ENCODE measurements around the gene GOPC. TPM values are rescaled to one million over a fixed set of nuclear protein-coding genes. Genes with fewer than 3 reads are reported as not detected.

GOPC gene
- total and polyA plus RNA-seq, 2 of the 13 experiments (the other 11 are each of a cell fraction or from before 2014, with no cell fraction given): 20.9 to 41.5 TPM

DNA sequence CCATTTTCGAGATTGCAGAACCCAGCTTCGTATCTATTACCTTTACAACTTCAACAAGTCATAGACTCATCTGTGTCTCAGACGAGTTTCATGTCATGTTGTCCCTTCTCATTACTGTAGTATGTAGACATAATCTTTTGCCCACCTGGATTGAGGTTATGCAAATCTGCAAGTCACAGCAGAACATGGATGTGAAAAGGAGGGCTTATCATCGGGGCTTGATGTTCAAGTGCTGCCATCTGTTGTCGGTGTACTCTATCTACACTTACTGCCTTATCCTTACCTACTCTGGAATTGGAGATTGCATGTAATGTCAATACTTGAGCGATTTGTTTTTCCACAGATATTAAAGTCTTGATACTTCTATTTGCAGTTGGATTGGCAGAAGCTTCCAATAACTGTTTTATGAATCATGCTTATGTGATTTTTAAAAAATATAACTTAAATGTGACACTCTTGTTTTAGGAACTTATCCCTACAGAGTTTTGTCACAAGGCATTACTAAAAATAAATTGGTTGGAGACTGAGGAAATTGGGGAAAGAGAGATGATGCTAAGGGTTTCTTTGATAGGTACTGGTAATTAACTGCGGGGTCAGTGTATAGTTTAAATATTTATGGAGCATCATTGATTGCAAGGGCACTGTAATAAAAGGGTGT is 3.0 kb upstream of the GOPC start (continued):
- TF ChIP-seq, protein P1, sequence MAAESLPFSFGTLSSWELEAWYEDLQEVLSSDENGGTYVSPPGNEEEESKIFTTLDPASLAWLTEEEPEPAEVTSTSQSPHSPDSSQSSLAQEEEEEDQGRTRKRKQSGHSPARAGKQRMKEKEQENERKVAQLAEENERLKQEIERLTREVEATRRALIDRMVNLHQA (CRISPR knock-in tag; IDR thresholded peaks at IDR 0.05): no peak
- TF ChIP-seq HMGA1 (CRISPR knock-in tag; conservative IDR thresholded peaks at IDR 0.05) (no peak), GPN1 (CRISPR knock-in tag; IDR thresholded peaks at IDR 0.05; ENCODE audit: borderline replicate concordance) (no peak), ZFP1 (CRISPR knock-in tag; IDR thresholded peaks at IDR 0.05) (0 out of 2 replicates have a peak, but pooled peaks have one; percentile 22), ZFP37 (CRISPR knock-in tag; IDR thresholded peaks at IDR 0.05; ENCODE audit: borderline replicate concordance) (no peak), GLI4 (CRISPR knock-in tag; IDR thresholded peaks at IDR 0.05; ENCODE audit: borderline replicate concordance) (no peak), ELF1 (CRISPR knock-in tag; IDR thresholded peaks at IDR 0.05) (no peak), ZNF280B (CRISPR knock-in tag; IDR thresholded peaks at IDR 0.05; ENCODE audit: borderline replicate concordance) (no peak), ARID5B (CRISPR knock-in tag; IDR thresholded peaks at IDR 0.05) (0 out of 2 replicates have a peak, but pooled peaks have one; percentile 19), BRCA1 (CRISPR knock-in tag; IDR thresholded peaks at IDR 0.05) (0 out of 2 replicates have a peak, but pooled peaks have one; percentile 47), TEAD3 (CRISPR knock-in tag; optimal IDR thresholded peaks at IDR 0.05; ENCODE audit: borderline replicate concordance) (peak; percentile 50), KAT8 (CRISPR knock-in tag; IDR thresholded peaks at IDR 0.05) (0 out of 2 replicates have a peak, but pooled peaks have one; percentile 23), ZNF510 (CRISPR knock-in tag; IDR thresholded peaks at IDR 0.05; ENCODE audit: low read depth) (no peak), CEBPG (CRISPR knock-in tag; IDR thresholded peaks at IDR 0.05) (peak; percentile 34; the same call in 1 of the 2 replicates), PPARG (CRISPR knock-in tag; conservative IDR thresholded peaks at IDR 0.05) (0 out of 2 replicates have a peak, but pooled peaks have one; percentile 18), HES4 (CRISPR knock-in tag; IDR thresholded peaks at IDR 0.05; ENCODE audit: borderline replicate concordance) (no peak), ZFY (CRISPR knock-in tag; IDR thresholded peaks at IDR 0.05) (no peak), GABPA (IDR thresholded peaks at IDR 0.05; ENCODE audit: low read depth, low read length) (no peak), GABPA (CRISPR knock-in tag; IDR thresholded peaks at IDR 0.05; ENCODE audit: low read depth) (no peak), ERF (CRISPR knock-in tag; IDR thresholded peaks at IDR 0.05) (peak; percentile 57; the same call in 1 of the 2 replicates), RCOR2 (CRISPR knock-in tag; IDR thresholded peaks at IDR 0.05) (no peak), RNF2 (conservative IDR thresholded peaks at IDR 0.05; ENCODE audit: low read depth) (no peak)
- TF ChIP-seq, protein P2, sequence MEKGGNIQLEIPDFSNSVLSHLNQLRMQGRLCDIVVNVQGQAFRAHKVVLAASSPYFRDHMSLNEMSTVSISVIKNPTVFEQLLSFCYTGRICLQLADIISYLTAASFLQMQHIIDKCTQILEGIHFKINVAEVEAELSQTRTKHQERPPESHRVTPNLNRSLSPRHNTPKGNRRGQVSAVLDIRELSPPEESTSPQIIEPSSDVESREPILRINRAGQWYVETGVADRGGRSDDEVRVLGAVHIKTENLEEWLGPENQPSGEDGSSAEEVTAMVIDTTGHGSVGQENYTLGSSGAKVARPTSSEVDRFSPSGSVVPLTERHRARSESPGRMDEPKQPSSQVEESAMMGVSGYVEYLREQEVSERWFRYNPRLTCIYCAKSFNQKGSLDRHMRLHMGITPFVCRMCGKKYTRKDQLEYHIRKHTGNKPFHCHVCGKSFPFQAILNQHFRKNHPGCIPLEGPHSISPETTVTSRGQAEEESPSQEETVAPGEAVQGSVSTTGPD (CRISPR knock-in tag; IDR thresholded peaks at IDR 0.05): no peak
- TF ChIP-seq, protein P3, sequence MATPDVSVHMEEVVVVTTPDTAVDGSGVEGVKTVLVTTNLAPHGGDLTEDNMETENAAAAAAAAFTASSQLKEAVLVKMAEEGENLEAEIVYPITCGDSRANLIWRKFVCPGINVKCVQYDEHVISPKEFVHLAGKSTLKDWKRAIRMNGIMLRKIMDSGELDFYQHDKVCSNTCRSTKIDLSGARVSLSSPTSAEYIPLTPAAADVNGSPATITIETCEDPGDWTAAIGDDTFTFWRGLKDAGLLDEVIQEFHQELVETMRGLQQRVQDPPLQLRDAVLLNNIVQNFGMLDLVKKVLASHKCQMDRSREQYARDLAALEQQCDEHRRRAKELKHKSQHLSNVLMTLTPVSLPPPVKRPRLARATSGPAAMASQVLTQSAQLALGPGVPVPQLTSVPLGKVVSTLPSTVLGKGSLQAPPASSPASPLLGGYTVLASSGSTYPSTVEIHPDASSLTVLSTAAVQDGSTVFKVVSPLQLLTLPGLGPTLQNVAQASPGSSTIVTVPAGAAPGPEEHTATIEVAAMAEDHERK (CRISPR knock-in tag; IDR thresholded peaks at IDR 0.05; ENCODE audit: low read depth): no peak
